OCI-LY3 (cell line): Measurements from ENCODE around the gene PDK2.

ENCODE experiments used
- H2AFZ ChIP-seq: fragments of 200-600, 300-600 bp; shearing (Covaris generic); 2 replicates; pipeline ENCODE4 v1.6.0; 2014; ENCODE audit warnings: antibody characterized with exemption, low read depth, low read length
- H3K27ac ChIP-seq: fragments of 200-600, 300-600 bp; sonication (generic); 2 replicates; pipeline ENCODE4 v1.5.1; 2014; ENCODE audit warnings: mild to moderate bottlenecking, low read length, moderate library complexity, mixed read lengths
- H3K27me3 ChIP-seq: fragments of 200-600, 300-600 bp; sonication (generic); 2 replicates; pipeline ENCODE4 v1.6.1; 2014; ENCODE audit warnings: low read depth, low read length, mixed read lengths
- H3K36me3 ChIP-seq: fragments of 200-600, 300-600 bp; sonication (generic); replicated peaks from 2 replicates; pipeline ENCODE3; 2014; ENCODE audit warnings: low read depth, low read length, mixed read lengths
- H3K4me1 ChIP-seq: fragments of 300-600, 200-600 bp; sonication (generic); 2 replicates; pipeline ENCODE4 v1.6.1; 2014; ENCODE audit warnings: low read length, mixed read lengths
- H3K4me2 ChIP-seq: fragments of 200-600, 300-600 bp; sonication (generic); 2 replicates; pipeline ENCODE4 v1.6.1; 2014; ENCODE audit warnings: low read length, mixed read lengths
- H3K4me3 ChIP-seq: fragments of 300-600, 200-600 bp; sonication (generic); 2 replicates; pipeline ENCODE4 v1.5.1; 2014; ENCODE audit warnings: antibody characterized with exemption, mild to moderate bottlenecking, low read length, moderate library complexity
- H3K79me2 ChIP-seq: fragments of 300-600, 200-600 bp; shearing (Covaris generic); 2 replicates; pipeline ENCODE4 v1.6.1; 2014; ENCODE audit warnings: mild to moderate bottlenecking, low read length, mixed read lengths
- H3K9ac ChIP-seq: fragments of 300-600, 200-600 bp; shearing (Covaris generic); 2 replicates; pipeline ENCODE4 v1.6.0; 2014; ENCODE audit warnings: mild to moderate bottlenecking, low read length, moderate library complexity
- H3K9me3 ChIP-seq: fragments of 200-600, 300-600 bp; shearing (Covaris generic); 2 replicates; pipeline ENCODE4 v1.6.1; 2014; ENCODE audit warnings: low read length, mixed read lengths; ENCODE audit not compliant: insufficient read depth
- H4K20me1 ChIP-seq: fragments of 200-600, 300-600 bp; sonication (generic); 2 replicates; pipeline ENCODE4 v1.6.1; 2016; ENCODE audit warnings: low read length, mixed read lengths; ENCODE audit not compliant: insufficient read depth
- EZH2phosphoT487 ChIP-seq: fragments of 200-600 bp; shearing (Covaris generic); IDR thresholded peaks from 2 replicates; pipeline ENCODE4 v1.6.1; 2018; ENCODE audit warnings: antibody characterized with exemption, mixed run types, low read depth
- TF ChIP-seq, protein P1 (sequence below): fragments of 200-600, 300-600 bp; sonication (generic); IDR thresholded peaks from 2 replicates; pipeline ENCODE4 v1.5.1; 2014; ENCODE audit warnings: antibody characterized with exemption, low read length, low read depth

Gene PDK2

DNA sequence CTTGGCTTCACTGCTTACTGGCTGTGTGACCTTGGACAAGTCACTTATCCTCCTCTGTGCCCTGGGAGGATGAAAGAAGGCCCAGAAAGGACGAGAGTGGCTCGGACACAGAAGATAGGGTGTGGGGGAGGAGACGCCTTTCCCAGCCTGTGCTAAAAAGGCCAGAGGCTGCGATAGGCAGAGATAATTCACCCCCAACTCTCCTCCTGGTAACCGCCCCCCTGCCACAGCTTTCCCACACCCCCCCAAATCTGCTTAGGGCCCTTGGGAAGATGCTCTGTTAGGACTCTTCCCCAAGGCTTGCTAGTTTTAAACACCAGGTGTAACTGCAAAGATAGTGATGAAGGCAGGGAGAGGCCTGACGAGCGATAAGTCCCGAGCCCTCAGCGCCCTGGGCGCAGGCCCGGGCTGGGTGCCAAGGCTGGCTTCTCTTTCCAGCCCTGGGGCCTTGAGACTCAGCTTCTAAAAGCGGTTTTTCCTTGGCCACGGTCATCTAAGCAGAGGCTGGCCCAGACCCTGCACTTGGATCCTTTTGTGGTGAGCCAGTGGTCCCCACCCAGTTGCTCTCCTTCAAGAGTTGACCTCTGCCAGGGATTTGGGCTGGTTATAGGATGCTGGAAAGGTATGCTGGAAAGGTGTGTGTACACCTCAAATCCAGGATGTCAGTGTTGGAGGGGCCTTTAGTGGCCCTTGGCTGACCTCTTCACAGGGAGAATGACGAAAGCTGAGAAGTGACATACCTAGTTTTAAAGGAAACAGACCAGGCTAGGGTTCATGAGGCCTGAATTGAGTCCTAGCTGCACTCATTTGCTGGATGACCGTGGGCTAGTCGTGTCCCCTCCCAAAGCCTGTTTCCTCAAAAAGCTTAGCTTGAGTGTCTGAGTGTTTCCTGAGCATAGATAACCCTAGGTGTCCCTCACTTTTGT, 58.8 kb downstream of the PDK2 start:
- Histone ChIP-seq H3K79me2 (peaks cover 37% of the 10 kb centered on the region), H3K27me3 (no peaks in the 10 kb centered on the region), H3K4me2 (peak overlapping the region; percentile 80), H4K20me1 (no peaks in the 10 kb centered on the region), H3K4me1 (peaks cover 38% of the 10 kb centered on the region), H3K9ac (no peak overlapping the region), H3K27ac (peak overlapping the region; percentile 62), H2AFZ (no peak overlapping the region), H3K4me3 (no peak overlapping the region), H3K36me3 (peaks cover 15% of the 10 kb centered on the region), H3K9me3 (no peaks in the 10 kb centered on the region)
- no peak for TF ChIP-seq EZH2phosphoT487
- TF ChIP-seq, protein P1, sequence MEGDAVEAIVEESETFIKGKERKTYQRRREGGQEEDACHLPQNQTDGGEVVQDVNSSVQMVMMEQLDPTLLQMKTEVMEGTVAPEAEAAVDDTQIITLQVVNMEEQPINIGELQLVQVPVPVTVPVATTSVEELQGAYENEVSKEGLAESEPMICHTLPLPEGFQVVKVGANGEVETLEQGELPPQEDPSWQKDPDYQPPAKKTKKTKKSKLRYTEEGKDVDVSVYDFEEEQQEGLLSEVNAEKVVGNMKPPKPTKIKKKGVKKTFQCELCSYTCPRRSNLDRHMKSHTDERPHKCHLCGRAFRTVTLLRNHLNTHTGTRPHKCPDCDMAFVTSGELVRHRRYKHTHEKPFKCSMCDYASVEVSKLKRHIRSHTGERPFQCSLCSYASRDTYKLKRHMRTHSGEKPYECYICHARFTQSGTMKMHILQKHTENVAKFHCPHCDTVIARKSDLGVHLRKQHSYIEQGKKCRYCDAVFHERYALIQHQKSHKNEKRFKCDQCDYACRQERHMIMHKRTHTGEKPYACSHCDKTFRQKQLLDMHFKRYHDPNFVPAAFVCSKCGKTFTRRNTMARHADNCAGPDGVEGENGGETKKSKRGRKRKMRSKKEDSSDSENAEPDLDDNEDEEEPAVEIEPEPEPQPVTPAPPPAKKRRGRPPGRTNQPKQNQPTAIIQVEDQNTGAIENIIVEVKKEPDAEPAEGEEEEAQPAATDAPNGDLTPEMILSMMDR, result no peak

DNA sequence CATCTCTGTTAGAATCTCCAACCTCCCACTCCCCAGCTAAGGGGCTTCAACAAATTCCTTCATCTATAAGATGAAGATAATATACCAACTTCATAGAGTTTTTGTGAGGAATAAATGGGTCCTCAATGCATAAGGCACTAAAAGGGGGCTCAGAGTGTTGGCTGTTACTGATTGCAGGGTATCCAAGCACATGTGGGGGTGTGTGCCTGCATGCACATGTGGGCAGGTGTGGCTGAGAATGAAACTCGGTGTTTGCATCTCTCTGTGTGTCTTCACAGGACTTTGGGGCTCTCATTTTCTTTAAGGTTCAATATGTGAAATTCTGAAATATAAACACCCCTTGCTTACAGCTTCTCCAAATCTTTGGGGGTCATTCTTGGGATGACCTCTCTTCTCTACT, 59.5 kb downstream of the PDK2 start:
- peak overlapping the region; percentile 50 for H3K4me3 ChIP-seq
- peak overlapping the region; percentile 62 for H3K27ac ChIP-seq
- no peak for TF ChIP-seq EZH2phosphoT487
- TF ChIP-seq, protein P1, result no peak
- no peaks in the 10 kb centered on the region for H4K20me1 ChIP-seq
- H3K79me2 ChIP-seq, result peaks cover 31% of the 10 kb centered on the region
- no peaks in the 10 kb centered on the region for H3K27me3 ChIP-seq
- peak overlapping the region; percentile 80 for H3K4me2 ChIP-seq
- peaks cover 9% of the 10 kb centered on the region for H3K36me3 ChIP-seq
- peaks cover 38% of the 10 kb centered on the region for H3K4me1 ChIP-seq
- peak overlapping the region; percentile 50 for H3K9ac ChIP-seq
- H2AFZ ChIP-seq, result no peak overlapping the region
- no peaks in the 10 kb centered on the region for H3K9me3 ChIP-seq

DNA sequence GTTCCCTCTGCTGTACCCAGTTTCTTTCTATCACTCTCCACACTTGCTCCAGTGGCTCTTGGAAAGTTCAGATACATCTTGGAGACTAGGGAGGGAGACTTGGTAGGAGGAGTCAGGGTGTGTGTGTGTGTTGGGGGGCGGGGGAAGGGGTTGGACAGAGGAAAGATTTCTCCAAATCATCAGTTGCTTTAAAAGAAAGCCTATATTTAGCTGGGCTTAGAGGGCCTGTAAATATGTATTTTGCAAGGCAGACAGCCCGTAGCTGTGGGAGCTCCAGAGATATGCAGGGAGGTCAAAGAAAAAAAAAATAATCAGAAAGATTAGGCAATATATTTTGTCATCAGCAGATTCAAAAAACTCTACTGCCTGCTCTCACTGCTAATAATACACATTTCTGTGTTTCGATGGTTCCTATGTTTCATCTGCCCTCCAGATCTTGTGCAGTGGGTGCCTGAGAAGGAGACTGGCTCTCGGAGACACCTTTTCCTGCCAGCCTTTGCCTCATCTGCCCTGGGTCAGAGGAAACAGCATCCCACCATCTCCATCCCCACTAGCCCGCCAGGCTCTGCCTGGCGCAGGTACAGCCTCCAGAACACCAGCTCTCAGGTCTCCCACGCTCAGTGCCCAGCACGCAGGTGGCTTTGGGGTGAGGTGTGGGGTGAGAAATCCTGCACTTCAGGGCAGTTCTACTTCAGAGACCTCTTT, 60.1 kb downstream of the PDK2 start:
- TF ChIP-seq, protein P1, result no peak
- TF ChIP-seq EZH2phosphoT487, result no peak
- H3K36me3 ChIP-seq, result peaks cover 4% of the 10 kb centered on the region
- H3K27me3 ChIP-seq, result no peaks in the 10 kb centered on the region
- peak overlapping the region; percentile 62 for H3K27ac ChIP-seq
- H4K20me1 ChIP-seq, result no peaks in the 10 kb centered on the region
- H3K4me3 ChIP-seq, result peak overlapping the region; percentile 50
- H2AFZ ChIP-seq, result peak overlapping the region; percentile 82
- H3K4me2 ChIP-seq, result peak overlapping the region; percentile 80
- H3K9ac ChIP-seq, result peak overlapping the region; percentile 50
- H3K79me2 ChIP-seq, result peaks cover 24% of the 10 kb centered on the region
- peaks cover 38% of the 10 kb centered on the region for H3K4me1 ChIP-seq
- no peaks in the 10 kb centered on the region for H3K9me3 ChIP-seq

DNA sequence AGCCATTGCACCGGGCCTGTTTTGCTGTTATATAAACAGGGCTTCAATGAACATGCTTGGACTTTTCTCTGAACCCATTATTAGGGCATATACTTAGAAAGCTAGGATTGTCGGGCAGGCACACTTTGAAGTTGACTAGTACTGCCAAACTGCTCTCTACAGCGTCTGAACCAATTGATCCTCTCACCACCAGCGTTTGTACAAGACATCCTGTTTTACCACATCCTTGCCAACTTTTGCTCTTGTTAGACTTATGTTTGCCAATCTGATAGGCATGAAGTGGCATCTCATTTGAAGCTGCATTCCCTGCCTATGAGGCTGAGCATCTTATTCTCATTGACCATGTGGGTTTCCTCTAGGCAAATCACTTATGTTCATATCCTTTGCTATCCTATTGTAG, 62.7 kb downstream of the PDK2 start:
- Histone ChIP-seq H3K27ac (no peak overlapping the region), H3K36me3 (no peaks in the 10 kb centered on the region), H3K79me2 (no peaks in the 10 kb centered on the region), H4K20me1 (no peaks in the 10 kb centered on the region), H2AFZ (no peak overlapping the region), H3K4me2 (no peak overlapping the region), H3K4me1 (peaks cover 46% of the 10 kb centered on the region), H3K4me3 (no peak overlapping the region), H3K27me3 (no peaks in the 10 kb centered on the region), H3K9me3 (no peaks in the 10 kb centered on the region), H3K9ac (no peak overlapping the region)
- TF ChIP-seq, protein P1, result no peak
- no peak for TF ChIP-seq EZH2phosphoT487
